A549 (cell line): ENCODE measurements around the gene MEOX1. TPM values are rescaled to one million over a fixed set of nuclear protein-coding genes. Genes with fewer than 3 reads are reported as not detected.

ENCODE experiments used
- ATAC-seq, 2 experiments: fragments of 200-7000 bp in 1 of 2; fragments of >200 bp in 1 of 2; cut with Nextera tagmentation in 1 of 2; cut with Tn5 transposase in 1 of 2; 3 replicates each; pipeline versions ENCODE4 v1.8.0 to v1.9.1; 2018 to 2020; ENCODE audit warnings: mild to moderate bottlenecking in 1 of 2, moderate library complexity in 1 of 2
- CTCF ChIA-PET: fragments of 300-600 bp; sonication (Branson Sonifier 250); formaldehyde crosslinking; extraction: SDS; loops from one replicate; lab custom pipeline; 2021; ENCODE audit warnings: antibody characterized with exemption, inconsistent platforms; lab: Yijun Ruan, JAX
- POLR2A ChIA-PET: fragments of 350-600 bp; formaldehyde crosslinking; extraction: SDS; loops from one replicate; lab custom pipeline; 2021; ENCODE audit warnings: antibody characterized with exemption, inconsistent platforms; lab: Yijun Ruan, JAX
- DNase-seq, 2 experiments: peaks; one replicate each; pipeline versions ENCODE4 v3.0.0 to v3.0.0-alpha.2; 2011 to 2016; ENCODE audit warnings: low read depth in 1 of 2, low spot score in 1 of 2
- FAIRE-seq: peaks from 2 replicates; lab custom pipeline; 2011; peaks lifted over from hg19 to GRCh38; lab: Jason Lieb, UNC
- H3K27ac ChIP-seq, 2 experiments: fragments of >200 bp; sonication (Bioruptor Twin); formaldehyde crosslinking; 3 replicates each; pipeline ENCODE4 v1.5.1; 2016 to 2017
- H3K4me1 ChIP-seq: fragments of >200 bp; sonication (Bioruptor Twin); formaldehyde crosslinking; 3 replicates; pipeline ENCODE4 v1.6.1; 2016
- H3K4me2 ChIP-seq: fragments of >200 bp; sonication (Bioruptor Twin); formaldehyde crosslinking; 3 replicates; pipeline ENCODE4 v1.6.1; 2016
- H3K4me3 ChIP-seq: fragments of >200 bp; sonication (Bioruptor Twin); formaldehyde crosslinking; 3 replicates; pipeline ENCODE4 v1.5.1; 2016
- H3K9me3 ChIP-seq: fragments of >200 bp; sonication (Bioruptor Twin); formaldehyde crosslinking; 3 replicates; pipeline ENCODE4 v1.6.1; 2016
- ATOH8 ChIP-seq: fragments of 250-450 bp; sonication (Bioruptor Pico); IDR thresholded peaks from 2 replicates; pipeline ENCODE4 v1.5.0; 2020; ENCODE audit warnings: low read depth, mild to moderate bottlenecking, moderate library complexity
- CHD2 ChIP-seq: fragments of 150-350 bp; IDR thresholded peaks from 2 replicates; pipeline ENCODE4 v1.6.1; 2014; ENCODE audit warnings: low read length; ENCODE audit not compliant: partially characterized antibody
- EHF ChIP-seq: fragments of 250-450 bp; sonication (Bioruptor Pico); IDR thresholded peaks from 2 replicates; pipeline ENCODE4 v1.5.0; 2020; ENCODE audit warnings: mild to moderate bottlenecking
- ESRRA ChIP-seq: fragments of 150-350 bp; IDR thresholded peaks from 2 replicates; pipeline ENCODE4 v1.6.1; 2014; ENCODE audit warnings: mild to moderate bottlenecking, low read length, borderline replicate concordance
- FOSL2 ChIP-seq, 2 experiments: fragments of 450-650 bp in 1 of 2; fragments of >200 bp in 1 of 2; sonication (Bioruptor Twin) in 1 of 2; formaldehyde crosslinking; IDR thresholded peaks; 2 replicates each; pipeline versions ENCODE4 v1.5.0 to v1.6.1; 2016 to 2020; ENCODE audit warnings: mild to moderate bottlenecking in 1 of 2, moderate library complexity in 1 of 2
- HDAC2 ChIP-seq: fragments of 200-600 bp; sonication (generic); IDR thresholded peaks from 2 replicates; pipeline ENCODE4 v1.6.1; 2016
- HES2 ChIP-seq: fragments of >200 bp; sonication (Bioruptor Twin); formaldehyde crosslinking; IDR thresholded peaks from 2 replicates; pipeline ENCODE4 v1.6.1; 2016
- HOXB13 ChIP-seq: fragments of 250-450 bp; sonication (Bioruptor Pico); IDR thresholded peaks from 2 replicates; pipeline ENCODE4 v1.5.0; 2020; ENCODE audit warnings: low read depth, mild to moderate bottlenecking, moderate library complexity
- HOXB5 ChIP-seq: fragments of 250-450 bp; sonication (Bioruptor Pico); IDR thresholded peaks from 2 replicates; pipeline ENCODE4 v1.5.0; 2020; ENCODE audit warnings: mild to moderate bottlenecking, moderate library complexity
- MAX ChIP-seq: IDR thresholded peaks from 2 replicates; pipeline ENCODE4 v1.6.1; 2012
- MAZ ChIP-seq: fragments of 150-350 bp; IDR thresholded peaks from 2 replicates; pipeline ENCODE4 v1.6.1; 2014; ENCODE audit warnings: antibody characterized with exemption, low read depth, low read length, borderline replicate concordance
- MYC ChIP-seq: IDR thresholded peaks from 2 replicates; pipeline ENCODE4 v1.6.1; 2012; ENCODE audit warnings: mild to moderate bottlenecking, inconsistent platforms, low read length, improper control_type of control experiment, borderline replicate concordance
- NR3C1 ChIP-seq: fragments of >200 bp; sonication (Bioruptor Twin); formaldehyde crosslinking; IDR thresholded peaks from 3 replicates; pipeline ENCODE4 v1.6.1; 2017
- POLR2A ChIP-seq: IDR thresholded peaks from 2 replicates; pipeline ENCODE4 v1.6.1; 2012; ENCODE audit warnings: mild to moderate bottlenecking, low read length
- POLR2AphosphoS2 ChIP-seq: conservative IDR thresholded peaks from 2 replicates; pipeline ENCODE4 v1.6.1; 2012; ENCODE audit warnings: low read length, improper control_type of control experiment, inconsistent platforms
- RAD21 ChIP-seq, 2 experiments: fragments of >200 bp in 1 of 2; sonication (Bioruptor Twin) in 1 of 2; formaldehyde crosslinking in 1 of 2; IDR thresholded peaks in 1 of 2; conservative IDR thresholded peaks in 1 of 2; 2 replicates in 1 of 2; 3 replicates in 1 of 2; pipeline ENCODE4 v1.6.1; 2012 to 2018; ENCODE audit warnings: inconsistent platforms in 1 of 2
- RCOR1 ChIP-seq: fragments of 150-350 bp; IDR thresholded peaks from 2 replicates; pipeline ENCODE4 v1.6.1; 2014; ENCODE audit warnings: antibody characterized with exemption, low read length, low read depth
- REST ChIP-seq: fragments of 200-600 bp; sonication (generic); IDR thresholded peaks from 2 replicates; pipeline ENCODE4 v1.6.1; 2016; ENCODE audit warnings: antibody characterized with exemption, mild to moderate bottlenecking, moderate library complexity
- SMC3 ChIP-seq: fragments of >200 bp; sonication (Bioruptor Twin); formaldehyde crosslinking; IDR thresholded peaks from 3 replicates; pipeline ENCODE4 v1.6.1; 2018; ENCODE audit warnings: inconsistent platforms
- SREBF2 ChIP-seq: fragments of 450-650 bp; IDR thresholded peaks from 2 replicates; pipeline ENCODE4 v1.6.1; 2014; ENCODE audit warnings: mild to moderate bottlenecking, moderate library complexity
- TP53 ChIP-seq: fragments of 250-450 bp; sonication (Bioruptor Pico); IDR thresholded peaks from 2 replicates; pipeline ENCODE4 v1.5.0; 2021; ENCODE audit warnings: mild to moderate bottlenecking, moderate library complexity
- ZC3H11A ChIP-seq: fragments of 450-650 bp; IDR thresholded peaks from 2 replicates; pipeline ENCODE4 v1.6.1; 2014; ENCODE audit warnings: antibody characterized with exemption, mild to moderate bottlenecking
- ZSCAN20 ChIP-seq: fragments of 250-450 bp; sonication (Bioruptor Pico); IDR thresholded peaks from 2 replicates; pipeline ENCODE4 v1.8.0; 2022; ENCODE audit warnings: mild to moderate bottlenecking, moderate library complexity
- WGBS: methylation state at CpG from one replicate; pipeline ENCODE4 v1.1.6; 2017; ENCODE audit errors: missing lambda C conversion rate; 5-methylcytosine and 5-hydroxymethylcytosine counted together
- polyA plus RNA-seq, 4 experiments: library from polyadenylated mRNA; depleted of rRNA in 3 of 4; stranded (reverse); fragments of >200 nt; fragmentation: RNase III in 1 of 4; extraction: RNeasy Plus Mini Kit Qiagen cat#74134 plus additional on column Dnase treatment in 1 of 4; gene quantifications; 2 replicates in 3 of 4; 3 replicates in 1 of 4; pipeline ENCODE4 v1.2.3, GENCODE V29; 2011 to 2017
- TF ChIP-seq, protein P1 (sequence below): fragments of 250-450 bp; sonication (Bioruptor Pico); IDR thresholded peaks from 2 replicates; pipeline ENCODE4 v1.5.0; 2021; ENCODE audit warnings: mild to moderate bottlenecking, moderate library complexity, borderline replicate concordance

MEOX1 gene
- polyA plus RNA-seq, 2 of the 4 experiments (the other 2 are of a cell fraction), result not detected

DNA sequence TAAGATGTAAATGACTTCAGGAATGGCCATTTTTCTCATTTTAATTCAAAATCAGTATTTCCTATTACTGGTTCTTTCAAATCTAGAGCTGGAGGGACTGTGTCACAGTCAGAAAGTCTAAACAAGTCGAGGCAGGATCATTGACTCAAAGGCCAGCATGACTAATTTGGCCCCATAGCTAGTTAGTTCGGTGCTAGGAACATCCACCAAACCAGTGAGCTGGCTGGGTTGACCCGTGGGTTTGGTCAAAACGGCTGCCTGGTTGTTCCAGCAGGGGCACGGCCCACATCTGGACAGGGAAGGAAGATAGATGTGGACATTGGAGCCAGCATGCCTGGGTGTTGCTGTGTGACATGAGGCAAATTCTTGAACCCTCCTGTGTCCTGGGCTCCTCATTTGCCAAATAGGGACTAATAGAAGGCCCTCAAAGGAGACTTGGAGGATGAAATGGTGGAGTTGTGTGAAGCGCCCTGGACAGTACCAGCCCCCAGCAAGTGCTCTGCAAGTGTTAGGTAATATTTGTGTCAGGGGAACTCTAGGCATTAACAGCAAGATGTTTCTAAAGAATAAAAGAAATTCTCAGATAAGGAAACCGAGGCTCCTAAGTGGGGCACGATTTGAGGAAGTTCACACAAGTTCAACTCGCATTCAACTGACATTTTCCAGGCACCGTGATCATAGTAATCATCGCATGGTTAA lies 46.2 kb downstream of the MEOX1 start:
- Histone ChIP-seq H3K4me2 (no peak overlapping the region), H3K4me1 (0 out of 3 replicates have a peak, but pooled peaks cover 10% of the 10 kb centered on the region), H3K9me3 (peaks cover 7% of the 10 kb centered on the region; the same call in 2 of the 3 replicates), H3K27ac (no peak overlapping the region), H3K4me3 (no peak overlapping the region)
- WGBS, result 62% methylated on average over 11 of the region's 11 CpGs
- ChIA-PET POLR2A (interaction anchor here (0.5 kb wide), 1 partner anchor 90 kb away, joined by 3 read pairs; no protein-coding TSS in a partner anchor), CTCF (interaction anchor here (0.7 to 4.6 kb wide), 5 partner anchors 8 to 58 kb away, joined by 3 to 31 read pairs (median 5); no protein-coding TSS in a partner anchor)
- FAIRE-seq, result no peak
- no peak for TF ChIP-seq EHF (CRISPR knock-in tag)
- TF ChIP-seq MAZ, result no peak
- TF ChIP-seq SMC3, result no peak
- TF ChIP-seq, protein P1, sequence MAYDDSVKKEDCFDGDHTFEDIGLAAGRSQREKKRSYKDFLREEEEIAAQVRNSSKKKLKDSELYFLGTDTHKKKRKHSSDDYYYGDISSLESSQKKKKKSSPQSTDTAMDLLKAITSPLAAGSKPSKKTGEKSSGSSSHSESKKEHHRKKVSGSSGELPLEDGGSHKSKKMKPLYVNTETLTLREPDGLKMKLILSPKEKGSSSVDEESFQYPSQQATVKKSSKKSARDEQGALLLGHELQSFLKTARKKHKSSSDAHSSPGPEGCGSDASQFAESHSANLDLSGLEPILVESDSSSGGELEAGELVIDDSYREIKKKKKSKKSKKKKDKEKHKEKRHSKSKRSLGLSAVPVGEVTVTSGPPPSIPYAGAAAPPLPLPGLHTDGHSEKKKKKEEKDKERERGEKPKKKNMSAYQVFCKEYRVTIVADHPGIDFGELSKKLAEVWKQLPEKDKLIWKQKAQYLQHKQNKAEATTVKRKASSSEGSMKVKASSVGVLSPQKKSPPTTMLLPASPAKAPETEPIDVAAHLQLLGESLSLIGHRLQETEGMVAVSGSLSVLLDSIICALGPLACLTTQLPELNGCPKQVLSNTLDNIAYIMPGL (CRISPR knock-in tag), result no peak
- no peak for TF ChIP-seq ZC3H11A
- TF ChIP-seq RCOR1, result no peak
- TF ChIP-seq TP53 (CRISPR knock-in tag), result no peak
- TF ChIP-seq ATOH8, result no peak
- TF ChIP-seq POLR2A, result no peak
- TF ChIP-seq HES2, result no peak
- TF ChIP-seq HOXB13 (CRISPR knock-in tag), result no peak
- no peak for TF ChIP-seq POLR2AphosphoS2
- no peak for TF ChIP-seq RAD21 (conservative IDR thresholded peaks at IDR 0.05 in 1 of 2, IDR thresholded peaks at IDR 0.05 in 1 of 2)
- no peak for TF ChIP-seq NR3C1
- no peak for TF ChIP-seq HOXB5 (CRISPR knock-in tag)
- TF ChIP-seq REST, result no peak
- no peak for ATAC-seq
- no peak for DNase-seq

- Histone ChIP-seq H3K27ac (no peak overlapping the region), H3K4me2 (no peak overlapping the region), H3K4me3 (no peak overlapping the region), H3K4me1 (0 out of 3 replicates have a peak, but pooled peaks cover 5% of the 10 kb centered on the region), H3K9me3 (peaks cover 7% of the 10 kb centered on the region; the same call in 2 of the 3 replicates)
- no peak for DNase-seq
- TF ChIP-seq HDAC2, result no peak
- TF ChIP-seq FOSL2 (IDR thresholded peaks at IDR 0.05), result no peak
- TF ChIP-seq FOSL2 (CRISPR knock-in tag; IDR thresholded peaks at IDR 0.05), result no peak
- TF ChIP-seq EHF (CRISPR knock-in tag), result no peak
- no peak for TF ChIP-seq ESRRA
- no peak for TF ChIP-seq ZSCAN20 (CRISPR knock-in tag)
- no peak for TF ChIP-seq SREBF2
- TF ChIP-seq CHD2, result no peak
- TF ChIP-seq HOXB5 (CRISPR knock-in tag), result no peak
- TF ChIP-seq MAX, result no peak
- no peak for TF ChIP-seq HES2
- TF ChIP-seq MYC, result no peak
- no peak for FAIRE-seq
- no peak for ATAC-seq
- 62% methylated on average over 5 of the region's 5 CpGs for WGBS
- ChIA-PET CTCF (interaction anchor here (0.9 to 4.6 kb wide), 6 partner anchors 10 to 146 kb away, joined by 3 to 31 read pairs (median 5); no protein-coding TSS in a partner anchor), POLR2A (no interaction called here)
Observed at GRCh38 chr17:43614561-43614960, 47.2 kb downstream of the MEOX1 start.
